Measurements from ENCODE around the gene ST7.

ST7 gene

GRCh38 chr7:117034851-117035464 is 81.7 kb downstream of the ST7 start:
- DNase-seq: no peak

GRCh38 chr7:117035465-117035862 is 82.2 kb downstream of the ST7 start:
- no peak for DNase-seq

- no peak for DNase-seq
These were observed 82.9 kb downstream of the ST7 start for GRCh38 chr7:117036053-117036669.

GRCh38 chr7:117036836-117037235 is 83.5 kb downstream of the ST7 start:
- DNase-seq: no peak

DNA sequence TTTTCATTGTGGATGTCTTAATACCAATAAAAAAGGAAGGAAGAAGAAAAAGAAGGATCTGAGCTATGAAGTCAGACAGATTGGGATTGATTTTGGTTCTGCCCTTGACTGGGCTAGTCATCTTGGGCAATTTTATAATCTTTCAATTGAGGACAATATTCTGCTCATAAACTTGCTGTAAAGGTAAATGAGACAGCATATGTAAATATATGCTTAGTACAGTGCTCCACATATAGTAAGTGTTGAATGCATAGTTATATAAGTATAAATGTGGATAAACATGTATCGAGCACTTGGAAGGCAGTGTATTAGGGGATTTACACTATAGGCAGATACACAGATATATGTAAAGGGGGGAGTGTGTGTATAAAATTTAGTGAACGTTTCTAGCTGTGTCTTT is 85.1 kb downstream of the ST7 start:
- DNase-seq: no peak

- no peak for DNase-seq
These were observed 87.7 kb downstream of the ST7 start for GRCh38 chr7:117041007-117041406.

GRCh38 chr7:117041822-117042221 is 88.5 kb downstream of the ST7 start:
- no peak for DNase-seq

GRCh38 chr7:117043108-117043825 is 90.0 kb downstream of the ST7 start:
- no peak for DNase-seq

- no peak for DNase-seq
These were observed 91.4 kb downstream of the ST7 start for GRCh38 chr7:117044664-117045063.

- no peak for DNase-seq
These were observed 92.8 kb downstream of the ST7 start for GRCh38 chr7:117045927-117046710.

- no peak for DNase-seq
These were observed 94.2 kb downstream of the ST7 start for GRCh38 chr7:117047496-117047895.

GRCh38 chr7:117048114-117048866 is 95.0 kb downstream of the ST7 start:
- DNase-seq: no peak

DNA sequence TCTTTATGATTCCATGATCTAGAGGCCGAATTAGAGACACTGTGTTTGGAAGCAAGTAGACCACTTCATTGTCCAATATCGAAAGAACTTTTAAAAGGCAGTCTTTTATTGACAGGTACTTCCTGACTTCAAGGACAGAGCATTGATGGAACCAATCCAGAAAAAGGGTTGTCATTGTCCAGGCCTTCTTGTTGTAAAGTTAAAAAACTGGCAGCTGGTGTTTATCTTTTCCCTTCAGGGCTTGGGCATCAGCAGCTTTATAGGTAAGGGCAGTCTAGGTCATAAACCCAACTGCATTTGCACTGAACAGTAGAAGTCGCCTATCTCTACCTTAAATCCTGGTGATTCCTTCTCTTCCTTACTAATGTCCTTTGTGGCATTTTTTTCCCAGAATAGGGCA is 95.6 kb downstream of the ST7 start:
- DNase-seq: no peak

DNA sequence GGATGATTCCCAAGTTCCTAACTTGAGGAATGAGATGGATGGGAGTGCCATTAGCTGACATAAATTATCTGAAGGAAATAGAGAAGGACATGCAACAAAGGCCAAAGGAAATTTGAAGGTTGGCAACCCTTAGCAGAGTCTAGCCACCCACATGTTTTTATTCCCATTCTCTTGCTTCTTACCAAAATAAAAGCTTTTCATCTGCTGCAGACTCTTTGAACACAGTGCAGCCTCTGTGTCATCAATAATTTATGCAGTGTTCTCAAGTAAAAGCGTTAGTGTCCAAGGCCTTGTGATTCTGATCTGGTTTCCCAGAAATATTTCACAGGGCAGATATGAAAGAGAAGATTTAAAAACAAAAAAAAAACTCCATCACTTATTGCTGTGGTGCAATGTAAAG is 98.5 kb downstream of the ST7 start:
- DNase-seq: no peak

GRCh38 chr7:117053432-117053831 is 100.1 kb downstream of the ST7 start:
- no peak for DNase-seq

DNA sequence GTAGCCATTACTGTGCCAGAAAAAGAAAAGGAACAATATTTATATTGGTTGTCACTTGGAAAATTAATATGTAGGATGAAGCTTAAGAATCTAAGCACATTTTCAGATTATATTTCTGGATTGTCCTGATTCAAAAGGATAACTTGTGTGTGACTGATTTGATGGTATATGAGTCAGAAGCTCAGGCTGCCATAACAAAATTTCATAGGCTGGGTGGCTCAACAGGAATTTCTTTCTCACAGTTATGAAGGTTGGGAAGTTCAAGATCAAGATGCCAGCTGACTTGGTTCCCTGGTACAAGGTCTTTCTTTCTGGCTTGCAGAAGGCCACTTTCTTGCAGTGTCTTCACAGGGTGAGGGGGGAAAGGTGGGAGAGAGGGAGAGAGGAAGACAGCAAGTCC is 108.5 kb downstream of the ST7 start:
- DNase-seq: no peak

DNA sequence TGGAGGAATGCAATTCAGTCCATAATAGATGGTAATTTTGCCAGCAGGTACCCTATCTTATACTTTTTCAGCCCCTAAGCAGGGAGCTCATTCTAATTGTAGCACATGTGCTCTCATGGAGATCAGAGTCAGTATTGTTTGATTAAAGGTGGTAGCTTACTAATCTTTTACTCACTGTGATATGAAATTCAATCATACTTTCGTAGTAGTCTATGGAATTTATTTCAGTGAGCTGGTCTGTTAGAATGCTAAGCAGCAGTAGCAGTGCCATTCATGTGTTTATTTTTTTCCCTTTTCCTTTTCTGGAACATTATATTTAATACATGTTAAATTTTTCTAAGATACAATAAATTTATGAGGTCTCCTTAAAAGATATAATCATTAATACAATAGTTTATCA is 109.0 kb downstream of the ST7 start:
- no peak for DNase-seq

- no peak for DNase-seq
These were observed 111.4 kb downstream of the ST7 start for GRCh38 chr7:117064688-117065087.

DNA sequence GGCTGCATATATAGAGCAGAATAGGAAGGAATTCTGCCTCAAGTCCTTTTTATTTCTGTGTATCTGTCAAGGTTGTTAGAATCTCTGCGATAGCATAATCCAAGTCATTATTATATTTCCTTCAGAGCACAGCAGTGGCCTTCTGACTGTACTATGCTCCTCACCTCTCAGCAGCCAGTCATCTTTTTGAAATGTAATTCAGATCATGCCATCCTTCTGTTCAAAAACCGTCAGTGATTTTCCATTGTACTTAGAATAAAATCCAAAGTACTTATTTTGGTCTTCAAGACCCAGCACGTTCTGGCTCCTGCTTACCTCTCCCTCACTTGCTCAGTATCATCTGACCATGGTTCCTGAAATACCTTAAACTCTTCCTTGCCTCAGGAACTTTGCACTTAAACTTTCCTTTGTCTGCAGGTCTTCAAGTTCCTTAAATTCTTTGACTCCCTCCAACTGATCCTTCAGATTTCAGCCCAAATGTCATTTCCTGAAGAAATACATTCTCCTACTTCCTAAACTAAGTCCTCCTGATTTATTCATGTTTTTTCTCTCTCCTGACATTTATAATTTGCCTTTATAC is 112.4 kb downstream of the ST7 start:
- DNase-seq: no peak

- DNase-seq: no peak
These were observed 113.4 kb downstream of the ST7 start for GRCh38 chr7:117066668-117067067.

GRCh38 chr7:117067340-117067739 is 114.0 kb downstream of the ST7 start:
- DNase-seq: no peak

- no peak for DNase-seq
These were observed 115.3 kb downstream of the ST7 start for GRCh38 chr7:117068511-117069145.
